OCI-LY3 (cell line): Measurements from ENCODE around the gene CLEC18C.
"Not testable (repeated sequence)": the region's sequence is repeated elsewhere in the genome, so short reads cannot be mapped to it uniquely, and the experiment has no call there.

Experiments used
- H2AFZ ChIP-seq: fragments of 200-600, 300-600 bp; shearing (Covaris generic); 2 replicates; pipeline ENCODE4 v1.6.0; 2014; ENCODE audit warnings: antibody characterized with exemption, low read depth, low read length
- H3K27ac ChIP-seq: fragments of 200-600, 300-600 bp; sonication (generic); 2 replicates; pipeline ENCODE4 v1.5.1; 2014; ENCODE audit warnings: mild to moderate bottlenecking, low read length, moderate library complexity, mixed read lengths
- H3K27me3 ChIP-seq: fragments of 200-600, 300-600 bp; sonication (generic); 2 replicates; pipeline ENCODE4 v1.6.1; 2014; ENCODE audit warnings: low read depth, low read length, mixed read lengths
- H3K36me3 ChIP-seq: fragments of 200-600, 300-600 bp; sonication (generic); replicated peaks from 2 replicates; pipeline ENCODE3; 2014; ENCODE audit warnings: low read depth, low read length, mixed read lengths
- H3K4me1 ChIP-seq: fragments of 300-600, 200-600 bp; sonication (generic); 2 replicates; pipeline ENCODE4 v1.6.1; 2014; ENCODE audit warnings: low read length, mixed read lengths
- H3K4me2 ChIP-seq: fragments of 200-600, 300-600 bp; sonication (generic); 2 replicates; pipeline ENCODE4 v1.6.1; 2014; ENCODE audit warnings: low read length, mixed read lengths
- H3K4me3 ChIP-seq: fragments of 300-600, 200-600 bp; sonication (generic); 2 replicates; pipeline ENCODE4 v1.5.1; 2014; ENCODE audit warnings: antibody characterized with exemption, mild to moderate bottlenecking, low read length, moderate library complexity
- H3K79me2 ChIP-seq: fragments of 300-600, 200-600 bp; shearing (Covaris generic); 2 replicates; pipeline ENCODE4 v1.6.1; 2014; ENCODE audit warnings: mild to moderate bottlenecking, low read length, mixed read lengths
- H3K9ac ChIP-seq: fragments of 300-600, 200-600 bp; shearing (Covaris generic); 2 replicates; pipeline ENCODE4 v1.6.0; 2014; ENCODE audit warnings: mild to moderate bottlenecking, low read length, moderate library complexity
- H3K9me3 ChIP-seq: fragments of 200-600, 300-600 bp; shearing (Covaris generic); 2 replicates; pipeline ENCODE4 v1.6.1; 2014; ENCODE audit warnings: low read length, mixed read lengths; ENCODE audit not compliant: insufficient read depth
- H4K20me1 ChIP-seq: fragments of 200-600, 300-600 bp; sonication (generic); 2 replicates; pipeline ENCODE4 v1.6.1; 2016; ENCODE audit warnings: low read length, mixed read lengths; ENCODE audit not compliant: insufficient read depth
- CTCF ChIP-seq: fragments of 200-600, 300-600 bp; sonication (generic); IDR thresholded peaks from 2 replicates; pipeline ENCODE4 v1.5.1; 2014; ENCODE audit warnings: antibody characterized with exemption, low read length, low read depth
- EZH2phosphoT487 ChIP-seq: fragments of 200-600 bp; shearing (Covaris generic); IDR thresholded peaks from 2 replicates; pipeline ENCODE4 v1.6.1; 2018; ENCODE audit warnings: antibody characterized with exemption, mixed run types, low read depth

CLEC18C gene

GRCh38 chr16:70162041-70162451 is 11.5 kb upstream of the CLEC18C start:
- no peaks in the 10 kb centered on the region for H4K20me1 ChIP-seq
- H3K9ac ChIP-seq, result no peak overlapping the region
- no peak overlapping the region for H3K4me3 ChIP-seq
- H3K79me2 ChIP-seq, result no peaks in the 10 kb centered on the region
- TF ChIP-seq CTCF, result no peak
- TF ChIP-seq EZH2phosphoT487, result no peak
- no peak overlapping the region for H3K4me2 ChIP-seq
- no peaks in the 10 kb centered on the region for H3K9me3 ChIP-seq
- H3K27ac ChIP-seq, result no peak overlapping the region
- H3K27me3 ChIP-seq, result no peaks in the 10 kb centered on the region
- H2AFZ ChIP-seq, result no peak overlapping the region
- H3K4me1 ChIP-seq, result no peaks in the 10 kb centered on the region
- H3K36me3 ChIP-seq, result peaks cover 38% of the 10 kb centered on the region

GRCh38 chr16:70163596-70163995 is 10.0 kb upstream of the CLEC18C start:
- no peak overlapping the region for H3K4me2 ChIP-seq

GRCh38 chr16:70166688-70167087 is 6.9 kb upstream of the CLEC18C start:
- H3K27me3 ChIP-seq, H3K27ac ChIP-seq, H3K9me3 ChIP-seq: not testable (repeated sequence)

More at GRCh38 chr16:70163596-70163995, 10.0 kb upstream of the CLEC18C start:
- no peaks in the 10 kb centered on the region for H4K20me1 ChIP-seq
- no peaks in the 10 kb centered on the region for H3K27me3 ChIP-seq
- H2AFZ ChIP-seq, result no peak overlapping the region
- H3K4me1 ChIP-seq, result no peaks in the 10 kb centered on the region
- peaks cover 24% of the 10 kb centered on the region for H3K36me3 ChIP-seq
- TF ChIP-seq EZH2phosphoT487 (no peak), CTCF (no peak)
- H3K9ac ChIP-seq, result no peak overlapping the region
- H3K27ac ChIP-seq, result no peak overlapping the region
- H3K9me3 ChIP-seq, result no peaks in the 10 kb centered on the region
- H3K79me2 ChIP-seq, result no peaks in the 10 kb centered on the region
- H3K4me3 ChIP-seq, result no peak overlapping the region

GRCh38 chr16:70173916-70174315 is 329 bp downstream of the CLEC18C start:
- H3K36me3 ChIP-seq, H3K4me1 ChIP-seq, H3K4me2 ChIP-seq, H3K4me3 ChIP-seq, H3K9ac ChIP-seq, H2AFZ ChIP-seq, H3K9me3 ChIP-seq, H3K79me2 ChIP-seq, H3K27ac ChIP-seq, H3K27me3 ChIP-seq, H4K20me1 ChIP-seq: not testable (repeated sequence)

More at GRCh38 chr16:70166688-70167087, 6.9 kb upstream of the CLEC18C start:
- not testable (repeated sequence) for H4K20me1 ChIP-seq, H3K9ac ChIP-seq, H3K4me3 ChIP-seq, H3K4me1 ChIP-seq, H3K36me3 ChIP-seq, H3K4me2 ChIP-seq, H3K79me2 ChIP-seq, H2AFZ ChIP-seq

- not testable (repeated sequence) for H4K20me1 ChIP-seq, H3K79me2 ChIP-seq, H3K4me3 ChIP-seq, H3K9me3 ChIP-seq, H3K27me3 ChIP-seq, H3K36me3 ChIP-seq, H3K4me2 ChIP-seq, H3K4me1 ChIP-seq, H2AFZ ChIP-seq, H3K27ac ChIP-seq, H3K9ac ChIP-seq
These were observed 873 bp downstream of the CLEC18C start for GRCh38 chr16:70174387-70174932.

GRCh38 chr16:70187858-70188607 is 14.4 kb downstream of the CLEC18C start:
- not testable (repeated sequence) for H3K4me3 ChIP-seq, H3K27me3 ChIP-seq, H3K79me2 ChIP-seq, H2AFZ ChIP-seq, H3K4me2 ChIP-seq, H3K4me1 ChIP-seq, H3K27ac ChIP-seq, H4K20me1 ChIP-seq, H3K36me3 ChIP-seq, H3K9me3 ChIP-seq, H3K9ac ChIP-seq

GRCh38 chr16:70188608-70188915 is 15.0 kb downstream of the CLEC18C start:
- not testable (repeated sequence) for H3K79me2 ChIP-seq, H3K9me3 ChIP-seq, H2AFZ ChIP-seq, H3K9ac ChIP-seq, H3K27ac ChIP-seq, H3K4me1 ChIP-seq, H3K27me3 ChIP-seq, H3K4me2 ChIP-seq, H3K36me3 ChIP-seq, H4K20me1 ChIP-seq, H3K4me3 ChIP-seq

GRCh38 chr16:70190574-70190973 is 17.0 kb downstream of the CLEC18C start:
- not testable (repeated sequence) for H3K4me1 ChIP-seq, H2AFZ ChIP-seq, H3K9me3 ChIP-seq, H3K27ac ChIP-seq, H3K4me3 ChIP-seq, H4K20me1 ChIP-seq, H3K4me2 ChIP-seq, H3K79me2 ChIP-seq, H3K27me3 ChIP-seq, H3K9ac ChIP-seq, H3K36me3 ChIP-seq
